AG10803 (cell line): ENCODE results near the gene IDH3B.

Source experiments
- DNase-seq: peaks from one replicate; pipeline ENCODE4 v3.0.0; 2010; ENCODE audit warnings: low read depth
- H3K4me3 ChIP-seq: 2 replicates; pipeline ENCODE4 v1.5.1; 2011; ENCODE audit warnings: mild to moderate bottlenecking, low read length, control low read depth
- CTCF ChIP-seq: conservative IDR thresholded peaks from 2 replicates; pipeline ENCODE4 v1.5.1; 2011; ENCODE audit warnings: mild to moderate bottlenecking, low read length, control low read depth, inconsistent platforms

The IDH3B gene

GRCh38 chr20:2672446-2672845 lies 8.4 kb upstream of the IDH3B start:
- no peak overlapping the region for H3K4me3 ChIP-seq
- no peak for TF ChIP-seq CTCF
- no peak for DNase-seq

- no peak overlapping the region for H3K4me3 ChIP-seq
- no peak for DNase-seq
- no peak for TF ChIP-seq CTCF
These were observed 8.0 kb upstream of the IDH3B start for GRCh38 chr20:2671977-2672376.

GRCh38 chr20:2663364-2663886 lies 591 bp downstream of the IDH3B start:
- H3K4me3 ChIP-seq, result peak overlapping the region; percentile 99
- no peak for DNase-seq
- no peak for TF ChIP-seq CTCF

GRCh38 chr20:2659547-2659946 lies 4.5 kb downstream of the IDH3B start:
- no peak for TF ChIP-seq CTCF
- DNase-seq, result no peak
- no peak overlapping the region for H3K4me3 ChIP-seq

GRCh38 chr20:2658414-2659354 lies 5.3 kb downstream of the IDH3B start:
- no peak for TF ChIP-seq CTCF
- DNase-seq, result no peak
- H3K4me3 ChIP-seq, result no peak overlapping the region

GRCh38 chr20:2657674-2658073 lies 6.3 kb downstream of the IDH3B start:
- TF ChIP-seq CTCF, result no peak
- no peak for DNase-seq
- no peak overlapping the region for H3K4me3 ChIP-seq

GRCh38 chr20:2657241-2657640 lies 6.8 kb downstream of the IDH3B start:
- TF ChIP-seq CTCF, result no peak
- DNase-seq, result no peak
- no peak overlapping the region for H3K4me3 ChIP-seq
